ENCODE results near the gene SIT1. TPM values are rescaled to one million over a fixed set of nuclear protein-coding genes. Genes with fewer than 3 reads are reported as not detected.

SIT1 gene
- total and polyA plus RNA-seq, 2 donors (not counting 3 experiments of a cell fraction or from before 2014, with no cell fraction given) = not detected

GRCh38 chr9:35696520-35697215 lies 45.9 kb upstream of the SIT1 start:
- no peak for TF ChIP-seq EZH2 (IDR thresholded peaks at IDR 0.05; ENCODE audit: borderline replicate concordance, low read depth, low read length, severe bottlenecking)
- peak; percentile 30 for TF ChIP-seq POLR2A (IDR thresholded peaks at IDR 0.05; ENCODE audit: low read depth, low read length)
- no peak for TF ChIP-seq MYC (IDR thresholded peaks at IDR 0.05; ENCODE audit: low read depth, low read length)
- no peak for TF ChIP-seq GATA2 (IDR thresholded peaks at IDR 0.05; ENCODE audit: insufficient read depth, insufficient read length, low read depth, low read length)
- no peak for TF ChIP-seq JUN (IDR thresholded peaks at IDR 0.05; ENCODE audit: borderline replicate concordance, insufficient read depth, insufficient read length, low read depth)
- TF ChIP-seq POLR2AphosphoS5 (IDR thresholded peaks at IDR 0.05; ENCODE audit: insufficient read depth, low read depth, low read length) = no peak
- peak; percentile 86 to 94 for TF ChIP-seq CTCF (IDR thresholded peaks at IDR 0.05; ENCODE audit: extremely low read depth in 1 of 2, insufficient read depth in 1 of 2, low read depth in 1 of 2, low read length in 2 of 2)
- TF ChIP-seq MAX (IDR thresholded peaks at IDR 0.05; ENCODE audit: insufficient read depth, insufficient read length) = no peak
- TF ChIP-seq FOS (IDR thresholded peaks at IDR 0.05; ENCODE audit: borderline replicate concordance, insufficient read depth, low read length) = no peak
- Histone ChIP-seq H3K9ac (replicated peaks; ENCODE audit: extremely low read depth, insufficient read depth, low read length) (no peak overlapping the region), H3K4me3 (replicated peaks in 1 of 3; ENCODE audit: insufficient read depth in 1 of 3, low read depth in 1 of 3, low read length in 3 of 3) (no peak overlapping the region), H3K9me3 (replicated peaks; ENCODE audit: control insufficient read depth, insufficient read depth, low read length) (no peaks in the 10 kb centered on the region), H3K27ac (ENCODE audit: insufficient read depth, low read depth, low read length) (no peak overlapping the region), H3K4me2 (ENCODE audit: insufficient read depth, low read length) (no peak overlapping the region), H3K79me2 (ENCODE audit: control insufficient read depth, insufficient read depth, low read length) (no peaks in the 10 kb centered on the region), H2AFZ (ENCODE audit: low read depth, low read length) (no peak overlapping the region), H3K4me1 (ENCODE audit: control insufficient read depth, extremely low read depth, insufficient read depth, low read length) (no peaks in the 10 kb centered on the region), H3K27me3 (ENCODE audit: control insufficient read depth in 2 of 2, insufficient read depth in 2 of 2, low read length in 2 of 2) (no peaks in the 10 kb centered on the region), H4K20me1 (replicated peaks; ENCODE audit: control insufficient read depth, extremely low read depth, insufficient read depth, low read length) (no peaks in the 10 kb centered on the region), H3K36me3 (ENCODE audit: control insufficient read depth in 2 of 2, extremely low read depth in 1 of 2, insufficient read depth in 2 of 2, low read length in 2 of 2) (peaks cover 42 to 53% of the 10 kb centered on the region in 2 experiments), H3K9me1 (replicated peaks; ENCODE audit: control insufficient read depth, extremely low read depth, insufficient read depth, low read length) (no peaks in the 10 kb centered on the region)
- peak; percentile 59 for DNase-seq (ENCODE audit: low read depth, low spot score)
- BruUV-seq (replicated peaks) = no TSS peak
- ChIA-PET CTCF (interaction anchor here (0.7 to 13.5 kb wide), 36 partner anchors 9 to 216 kb away, joined by 3 to 227 read pairs (median 6); partner anchors contain the start of genes ARHGEF39, CA9, CCDC107 and CREB3), POLR2A (interaction anchor here (1.4 kb wide), 1 partner anchor 31 kb away, joined by 6 read pairs; no protein-coding TSS in a partner anchor)
- dilution Hi-C loops (cut with MboI; ENCODE audit: extremely low pct_ligation_motif_present, low sequenced_read_pairs) = no loop called here
- intact Hi-C loops (cut with micrococcal nuclease) = loop anchor here (1.0 kb wide), 2 partner anchors 38 to 49 kb away; partner anchors contain the start of genes CCDC107 and RMRP
- FAIRE-seq = peak; percentile 81

All from endothelial cell of umbilical vein (primary cell).